ENCODE results near the gene UNC5B.

The UNC5B gene

GRCh38 chr10:71349406-71349805 is 137.0 kb downstream of the UNC5B start:
- DNase-seq: no peak

DNA sequence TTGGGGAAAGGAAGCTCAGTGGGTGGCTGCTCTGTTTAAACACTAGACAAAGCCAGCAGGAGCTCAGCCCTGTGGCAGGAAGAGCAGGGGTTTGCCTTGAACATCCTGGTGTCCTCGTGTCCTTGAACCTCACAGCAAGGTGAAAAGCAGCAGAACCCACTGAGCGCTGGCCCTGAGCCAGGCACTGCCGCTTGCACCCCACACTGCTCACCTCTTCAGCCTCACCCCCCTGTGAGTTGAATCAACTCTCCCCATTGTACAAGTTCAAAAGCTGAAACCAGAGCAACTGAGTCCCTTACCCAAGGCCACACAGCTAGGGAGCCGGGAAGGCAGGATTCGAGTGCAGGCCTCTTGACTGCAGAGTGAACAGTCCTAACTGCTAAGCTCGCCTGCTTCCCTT is 138.7 kb downstream of the UNC5B start:
- DNase-seq: no peak

GRCh38 chr10:71351628-71352319 is 139.4 kb downstream of the UNC5B start:
- no peak for DNase-seq

All from GF-D8 (cell line).